Left lobe of liver (tissue), 2 donors: ENCODE data around the gene ASB4. TPM values are rescaled to one million over a fixed set of nuclear protein-coding genes. Genes with fewer than 3 reads are reported as not detected.
A peak's percentile ranks its signal among the peaks of the same experiment; 100 is the strongest.
"Not testable (repeated sequence)": the region's sequence is repeated elsewhere in the genome, so short reads cannot be mapped to it uniquely, and the experiment has no call there.

ENCODE experiments used
- ATAC-seq: fragments of 200-7000 bp; cut with Tn5 transposase; one replicate; pipeline ENCODE4 v1.9.1; 2020; ENCODE audit warnings: mild to moderate bottlenecking, moderate library complexity
- DNase-seq: peaks from one replicate; pipeline ENCODE4 v3.0.0-alpha.2; 2020; ENCODE audit warnings: low spot score
- total RNA-seq: library from RNA; stranded (reverse); gene quantifications from one replicate; pipeline ENCODE4 v1.2.1, GENCODE V29; 2021
- donor health status: DM: no; HTN: no; CAD: no; lungs with moderate emphysema.
- donor health status: DM: no; HTN: yes; CAD: no.

The ASB4 gene
- total RNA-seq, 1 donor from 2014 or later, result 0.40 TPM

- ATAC-seq, result peak; percentile 84
- DNase-seq, result peak; percentile 95
These were observed 64.2 kb downstream of the ASB4 start for GRCh38 chr7:95549818-95550529.

GRCh38 chr7:95550546-95550945 is 64.8 kb downstream of the ASB4 start:
- DNase-seq, result peak; percentile 54
- ATAC-seq, result peak; percentile 58

- ATAC-seq, DNase-seq: not testable (repeated sequence)
These were observed 66.5 kb downstream of the ASB4 start for GRCh38 chr7:95552010-95552926.

- peak; percentile 37 for ATAC-seq
These were observed 68.2 kb downstream of the ASB4 start for GRCh38 chr7:95553939-95554338.

GRCh38 chr7:95556777-95557176 is 71.0 kb downstream of the ASB4 start:
- DNase-seq, result no peak
- no peak for ATAC-seq

More at GRCh38 chr7:95553939-95554338, 68.2 kb downstream of the ASB4 start:
- no peak for DNase-seq

- ATAC-seq (peak; percentile 77), DNase-seq (no peak)
These were observed 73.1 kb downstream of the ASB4 start for GRCh38 chr7:95558864-95559263.

GRCh38 chr7:95560674-95561073 is 74.9 kb downstream of the ASB4 start:
- DNase-seq (no peak), ATAC-seq (peak; percentile 86)

GRCh38 chr7:95569720-95570119 is 84.0 kb downstream of the ASB4 start:
- no peak for ATAC-seq
- DNase-seq, result no peak

- DNase-seq (no peak), ATAC-seq (no peak)
These were observed 91.4 kb downstream of the ASB4 start for GRCh38 chr7:95577137-95577536.

- DNase-seq (peak; percentile 79), ATAC-seq (peak; percentile 94)
These were observed 92.6 kb downstream of the ASB4 start for GRCh38 chr7:95578299-95578855.

GRCh38 chr7:95579318-95579717 is 93.6 kb downstream of the ASB4 start:
- no peak for ATAC-seq

GRCh38 chr7:95581467-95581866 is 95.7 kb downstream of the ASB4 start:
- DNase-seq, result no peak
- no peak for ATAC-seq

More at GRCh38 chr7:95579318-95579717, 93.6 kb downstream of the ASB4 start:
- DNase-seq, result no peak

- peak; percentile 28 for ATAC-seq
- no peak for DNase-seq
These were observed 97.0 kb downstream of the ASB4 start for GRCh38 chr7:95582578-95583293.

- ATAC-seq (no peak), DNase-seq (no peak)
These were observed 98.3 kb downstream of the ASB4 start for GRCh38 chr7:95583834-95584621.

- ATAC-seq, result no peak
These were observed 99.2 kb downstream of the ASB4 start for GRCh38 chr7:95584769-95585425.

GRCh38 chr7:95585426-95585789 is 99.7 kb downstream of the ASB4 start:
- ATAC-seq, result no peak
- DNase-seq, result no peak

More at GRCh38 chr7:95584769-95585425, 99.2 kb downstream of the ASB4 start:
- no peak for DNase-seq

GRCh38 chr7:95586951-95587301 is 101.2 kb downstream of the ASB4 start:
- ATAC-seq, result no peak
- DNase-seq, result no peak

GRCh38 chr7:95589031-95589430 is 103.3 kb downstream of the ASB4 start:
- DNase-seq, result no peak
- ATAC-seq, result no peak

- ATAC-seq (no peak), DNase-seq (no peak)
These were observed 104.0 kb downstream of the ASB4 start for GRCh38 chr7:95589766-95590165.
